Body of pancreas (tissue), 4 donors: ENCODE measurements around the gene ARPIN. TPM values are rescaled to one million over a fixed set of nuclear protein-coding genes. Genes with fewer than 3 reads are reported as not detected.
"Not testable (repeated sequence)": the region's sequence is repeated elsewhere in the genome, so short reads cannot be mapped to it uniquely, and the experiment has no call there.

Experiments
- ATAC-seq: fragments of 150-250 bp; one replicate; pipeline ENCODE4 v1.9.1; 2016
- DNase-seq, 4 donors: peaks; one replicate each; pipeline ENCODE4 v3.0.0-alpha.2; 2019
- H3K27ac ChIP-seq, 4 donors: fragments of 200-600 bp; sonication (generic); 1 replicate in 3 of 4; 2 replicates in 1 of 4; pipeline versions ENCODE4 v1.5.1 to v1.6.1; 2016 to 2019; ENCODE audit warnings: mild to moderate bottlenecking in 1 of 4, mixed read lengths in 1 of 4, moderate library complexity in 1 of 4
- H3K27me3 ChIP-seq, 2 donors: fragments of 200-600 bp; sonication (generic); one replicate each; pipeline ENCODE4 v1.6.0; 2016; ENCODE audit warnings: mild to moderate bottlenecking in 1 of 2
- H3K36me3 ChIP-seq, 2 donors: fragments of 200-600 bp; sonication (generic); replicated peaks in 1 of 2; 2 replicates each; pipeline ENCODE4 v1.5.1; 2016; ENCODE audit warnings: low read depth in 2 of 2; ENCODE audit not compliant: insufficient read depth in 1 of 2
- H3K4me1 ChIP-seq: fragments of 200-600 bp; sonication (generic); one replicate; pipeline ENCODE4 v1.6.0; 2016
- H3K4me3 ChIP-seq, 2 donors: fragments of 200-600 bp; sonication (generic); 1 replicate in 1 of 2; 2 replicates in 1 of 2; pipeline ENCODE4 v1.5.1; 2016 to 2019
- H3K9me3 ChIP-seq, 3 donors: fragments of 200-600 bp; sonication (generic); 1 replicate in 2 of 3; 2 replicates in 1 of 3; pipeline ENCODE4 v1.5.1; 2016
- POLR2A ChIP-seq, 3 donors: fragments of 450-650 bp; IDR thresholded peaks; one replicate each; pipeline ENCODE4 v1.6.1; 2016; ENCODE audit warnings: antibody characterized with exemption in 3 of 3, mild to moderate bottlenecking in 2 of 3
- WGBS, 2 donors: methylation state at CpG; one replicate each; pipeline ENCODE4 v1.1.5; 2017; 5-methylcytosine and 5-hydroxymethylcytosine counted together
- intact Hi-C: fragments of 100-400 bp; cut with DNase I; formaldehyde crosslinking; loops from one replicate; pipeline ENCODE4 v1.15.1; 2023
- total RNA-seq, 2 donors: library from RNA; depleted of rRNA; stranded (reverse); fragments of >200 nt; gene quantifications; one replicate each; pipeline ENCODE4 v1.1.0, GENCODE V29; 2016
- TF ChIP-seq, protein P1 (sequence below), 7 experiments: fragments of 450-650 bp in 4 of 7; fragments of 200-600 bp in 3 of 7; sonication (generic) in 3 of 7; IDR thresholded peaks; one replicate each; pipeline ENCODE4 v1.5.1; 2016 to 2019; ENCODE audit warnings: antibody characterized with exemption in 7 of 7

Gene ARPIN
- total RNA-seq, 2 donors from 2014 or later, result 23.1 to 40.5 TPM

DNA sequence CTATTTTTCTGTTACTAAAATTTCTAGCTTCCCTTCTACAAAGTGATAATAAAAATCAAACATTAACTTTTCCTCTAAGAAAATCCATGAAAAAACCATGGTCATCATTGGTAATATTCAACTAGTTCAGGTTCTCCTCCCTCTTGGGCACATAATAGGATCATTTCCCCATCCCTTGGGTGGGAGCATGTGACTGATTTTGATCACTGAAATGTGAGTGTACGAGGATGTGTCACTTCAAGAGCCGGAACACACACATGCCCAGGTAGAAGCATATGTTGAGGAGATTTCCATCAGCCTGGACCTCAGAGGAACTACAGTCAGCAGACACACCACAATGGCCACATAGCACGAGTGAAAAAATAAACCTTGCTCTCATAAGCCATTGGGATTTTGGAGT is 55.1 kb downstream of the ARPIN start:
- ATAC-seq, result peak; percentile 86
- peaks cover 71% of the 10 kb centered on the region for H3K4me1 ChIP-seq

DNA sequence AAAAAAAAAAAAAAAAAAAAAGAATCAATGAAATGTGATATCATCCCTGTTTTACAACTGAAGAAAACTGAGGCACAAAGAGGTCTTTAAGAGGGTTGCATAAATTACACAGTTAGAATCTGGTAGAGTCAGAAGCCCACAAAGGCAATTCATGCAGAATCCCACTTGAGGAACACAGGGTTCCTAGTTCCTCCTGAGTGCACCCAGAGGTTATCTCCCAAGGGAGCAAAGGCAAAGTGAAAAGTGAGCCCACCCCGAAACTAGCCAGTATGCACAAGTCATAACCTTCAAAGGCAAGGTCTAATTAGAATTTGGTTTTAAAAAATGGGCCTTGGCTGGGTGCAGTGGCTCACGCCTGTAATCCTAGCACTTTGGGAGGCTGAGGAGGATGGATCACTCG is 56.8 kb downstream of the ARPIN start:
- intact Hi-C loops, result no loop called here

More for the DNA sequence above, 55.1 kb downstream of the ARPIN start:
- Histone ChIP-seq H3K27ac (peak overlapping the region; percentile 78 to 93 (median 86)), H3K27me3 (no peaks in the 10 kb centered on the region), H3K4me3 (no peak overlapping the region), H3K9me3 (no peaks in the 10 kb centered on the region), H3K36me3 (no peaks in the 10 kb centered on the region)
- DNase-seq, result peak; percentile 50 to 80 (median 61)
- TF ChIP-seq, protein P1, sequence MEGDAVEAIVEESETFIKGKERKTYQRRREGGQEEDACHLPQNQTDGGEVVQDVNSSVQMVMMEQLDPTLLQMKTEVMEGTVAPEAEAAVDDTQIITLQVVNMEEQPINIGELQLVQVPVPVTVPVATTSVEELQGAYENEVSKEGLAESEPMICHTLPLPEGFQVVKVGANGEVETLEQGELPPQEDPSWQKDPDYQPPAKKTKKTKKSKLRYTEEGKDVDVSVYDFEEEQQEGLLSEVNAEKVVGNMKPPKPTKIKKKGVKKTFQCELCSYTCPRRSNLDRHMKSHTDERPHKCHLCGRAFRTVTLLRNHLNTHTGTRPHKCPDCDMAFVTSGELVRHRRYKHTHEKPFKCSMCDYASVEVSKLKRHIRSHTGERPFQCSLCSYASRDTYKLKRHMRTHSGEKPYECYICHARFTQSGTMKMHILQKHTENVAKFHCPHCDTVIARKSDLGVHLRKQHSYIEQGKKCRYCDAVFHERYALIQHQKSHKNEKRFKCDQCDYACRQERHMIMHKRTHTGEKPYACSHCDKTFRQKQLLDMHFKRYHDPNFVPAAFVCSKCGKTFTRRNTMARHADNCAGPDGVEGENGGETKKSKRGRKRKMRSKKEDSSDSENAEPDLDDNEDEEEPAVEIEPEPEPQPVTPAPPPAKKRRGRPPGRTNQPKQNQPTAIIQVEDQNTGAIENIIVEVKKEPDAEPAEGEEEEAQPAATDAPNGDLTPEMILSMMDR (IDR thresholded peaks at IDR 0.05), result no peak
- TF ChIP-seq POLR2A (IDR thresholded peaks at IDR 0.05), result peak in 2 of 3 donors; percentile 37 to 38
- intact Hi-C loops, result no loop called here
- 17 to 26% methylated on average over 3 of the region's 3 CpGs for WGBS, 2 donors

DNA sequence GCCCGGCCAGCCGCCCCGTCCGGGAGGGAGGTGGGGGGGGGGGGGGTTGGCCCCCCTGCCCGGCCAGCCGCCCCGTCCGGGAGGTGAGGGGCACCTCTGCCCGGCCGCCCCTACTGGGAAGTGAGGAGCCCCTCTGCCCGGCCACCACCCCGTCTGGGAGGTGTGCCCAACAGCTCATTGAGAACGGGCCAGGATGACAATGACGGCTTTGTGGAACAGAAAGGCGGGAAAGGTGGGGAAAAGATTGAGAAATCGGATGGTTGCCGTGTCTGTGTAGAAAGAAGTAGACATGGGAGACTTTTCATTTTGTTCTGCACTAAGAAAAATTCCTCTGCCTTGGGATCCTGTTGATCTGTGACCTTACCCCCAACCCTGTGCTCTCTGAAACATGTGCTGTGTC is 57.9 kb downstream of the ARPIN start:
- H3K36me3 ChIP-seq, DNase-seq, H3K4me3 ChIP-seq, H3K9me3 ChIP-seq, intact Hi-C loops, H3K27me3 ChIP-seq, ATAC-seq, H3K27ac ChIP-seq: not testable (repeated sequence)
- 73 to 95% methylated on average over 6 to 9 of the region's 17 CpGs for WGBS, 2 donors
- peaks cover 69% of the 10 kb centered on the region for H3K4me1 ChIP-seq

More for the DNA sequence above, 56.8 kb downstream of the ARPIN start:
- Histone ChIP-seq H3K36me3 (no peaks in the 10 kb centered on the region), H3K4me3 (no peak overlapping the region), H3K27ac (peak overlapping the region in 2 of 4 donors; percentile 21 to 36), H3K27me3 (no peaks in the 10 kb centered on the region), H3K4me1 (peaks cover 71% of the 10 kb centered on the region), H3K9me3 (no peaks in the 10 kb centered on the region)
- DNase-seq (no peak), ATAC-seq (no peak)
- TF ChIP-seq, protein P1 (IDR thresholded peaks at IDR 0.05), result no peak
- TF ChIP-seq POLR2A (IDR thresholded peaks at IDR 0.05), result no peak
- WGBS, 2 donors, result 85 to 93% methylated on average over 3 of the region's 3 CpGs

DNA sequence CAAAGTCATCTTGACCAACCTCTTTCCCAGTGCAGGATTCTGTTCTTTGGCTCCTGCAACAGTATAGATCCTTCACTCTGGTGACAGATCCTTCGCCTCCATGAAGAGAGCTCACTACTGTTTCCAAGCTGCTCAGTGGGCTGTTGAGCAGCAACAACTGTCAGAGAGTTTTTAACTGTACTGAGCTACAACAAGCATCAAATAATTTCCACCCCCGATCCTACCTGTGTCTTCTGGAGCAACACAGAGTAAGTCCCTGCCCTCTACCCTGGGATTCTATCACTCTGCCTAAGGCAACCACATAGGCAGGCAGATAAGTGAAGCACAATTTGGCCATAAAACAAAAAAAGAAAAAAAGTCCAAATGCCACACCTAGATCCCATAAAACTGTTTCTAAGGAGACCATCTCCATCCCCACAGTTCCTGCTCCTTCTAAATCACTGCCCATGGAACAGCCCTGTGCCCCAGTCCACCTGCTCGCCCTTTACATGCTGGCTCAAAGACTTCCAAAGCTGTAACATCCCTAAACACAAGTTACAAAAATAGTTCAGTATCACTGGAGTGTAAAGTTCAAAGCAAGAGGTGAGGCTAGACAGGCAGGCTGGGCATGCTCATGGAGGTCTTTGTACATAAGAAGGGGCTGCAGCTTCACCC is 60.3 kb downstream of the ARPIN start:
- TF ChIP-seq, protein P1 (IDR thresholded peaks at IDR 0.05), result no peak
- no peak for TF ChIP-seq POLR2A (IDR thresholded peaks at IDR 0.05)
- Histone ChIP-seq H3K27ac (peak overlapping the region in 3 of 4 donors; percentile 57 to 79 (median 65)), H3K36me3 (no peaks in the 10 kb centered on the region), H3K4me3 (no peak overlapping the region), H3K27me3 (no peaks in the 10 kb centered on the region), H3K9me3 (no peaks in the 10 kb centered on the region), H3K4me1 (peaks cover 45% of the 10 kb centered on the region)
- 76 to 78% methylated on average over 3 of the region's 3 CpGs for WGBS, 2 donors
- ATAC-seq (no peak), DNase-seq (no peak)
- intact Hi-C loops, result no loop called here

DNA sequence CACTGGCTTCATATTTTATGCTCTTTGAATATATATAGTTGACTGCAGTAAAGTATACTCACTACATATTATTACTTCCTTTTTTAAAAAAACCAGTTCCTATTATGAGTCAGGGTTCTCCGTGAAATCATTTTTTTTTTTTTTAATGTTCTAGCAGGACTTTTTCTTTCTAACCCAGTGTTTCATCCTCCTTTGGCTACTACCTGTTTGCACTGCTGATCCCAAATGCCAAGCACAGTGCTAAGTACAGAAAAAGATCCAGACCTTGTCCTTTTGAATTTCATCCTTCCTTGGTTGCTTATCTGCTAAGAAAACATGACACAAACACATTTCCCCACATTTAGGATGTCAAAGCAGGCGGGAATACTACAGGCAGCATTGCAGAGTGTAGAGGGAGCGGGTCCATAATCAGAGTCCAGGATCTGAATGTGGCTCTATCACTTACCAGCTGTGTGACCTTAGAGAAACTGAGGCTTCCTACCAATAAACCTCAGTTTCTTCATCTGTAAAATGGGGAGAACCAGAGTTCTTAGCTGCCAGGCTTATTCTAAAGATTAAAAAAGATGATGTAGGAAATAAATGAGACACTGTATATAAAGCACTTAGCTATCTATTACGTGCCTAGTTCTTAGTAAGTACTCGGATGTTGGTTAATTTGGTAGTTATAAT is 60.9 kb downstream of the ARPIN start:
- Histone ChIP-seq H3K36me3 (no peaks in the 10 kb centered on the region), H3K27me3 (no peaks in the 10 kb centered on the region), H3K4me3 (no peak overlapping the region), H3K4me1 (peaks cover 38% of the 10 kb centered on the region), H3K9me3 (no peaks in the 10 kb centered on the region), H3K27ac (peak overlapping the region in 3 of 4 donors; percentile 57 to 79 (median 65))
- no peak for TF ChIP-seq POLR2A (IDR thresholded peaks at IDR 0.05)
- TF ChIP-seq, protein P1 (IDR thresholded peaks at IDR 0.05), result no peak
- 63 to 67% methylated on average over 5 of the region's 5 CpGs for WGBS, 2 donors
- peak; percentile 54 for ATAC-seq
- no peak for DNase-seq
- intact Hi-C loops, result no loop called here
